MM.1S (cell line): ENCODE data around the gene UROS.

Source experiments
- DNase-seq: peaks from one replicate; pipeline ENCODE4 v3.0.0-alpha.2; 2015
- H2AFZ ChIP-seq: fragments of 300-600 bp; sonication (generic); 2 replicates; pipeline ENCODE4 v1.6.0; 2016; ENCODE audit warnings: antibody characterized with exemption, low read length
- H3F3A ChIP-seq: fragments of 300-600 bp; sonication (generic); 2 replicates; pipeline ENCODE4 v1.6.1; 2016; ENCODE audit warnings: mild to moderate bottlenecking, antibody characterized with exemption, low read length, moderate library complexity, mixed read lengths; ENCODE audit not compliant: insufficient read depth
- H3K27ac ChIP-seq: fragments of 300-600 bp; sonication (generic); 2 replicates; pipeline ENCODE4 v1.5.1; 2016; ENCODE audit warnings: mild to moderate bottlenecking, low read length
- H3K27me3 ChIP-seq: fragments of 300-600 bp; sonication (generic); replicated peaks from 2 replicates; pipeline ENCODE4 v1.6.0; 2016; ENCODE audit warnings: low read length; ENCODE audit not compliant: insufficient read depth
- H3K36me3 ChIP-seq: fragments of 300-600 bp; sonication (generic); replicated peaks from 2 replicates; pipeline ENCODE4 v1.6.1; 2016; ENCODE audit warnings: mild to moderate bottlenecking, low read length, mixed read lengths; ENCODE audit not compliant: insufficient read depth
- H3K4me1 ChIP-seq: fragments of 300-600 bp; sonication (generic); 2 replicates; pipeline ENCODE4 v1.6.1; 2016; ENCODE audit warnings: low read length, mixed read lengths
- H3K4me2 ChIP-seq: fragments of 300-600 bp; sonication (generic); 2 replicates; pipeline ENCODE4 v1.6.0; 2016; ENCODE audit warnings: low read depth, low read length
- H3K4me3 ChIP-seq: fragments of 300-600 bp; sonication (generic); 2 replicates; pipeline ENCODE4 v1.5.1; 2016; ENCODE audit warnings: low read length, mixed read lengths
- H3K79me2 ChIP-seq: fragments of 300-600 bp; sonication (generic); 2 replicates; pipeline ENCODE4 v1.6.1; 2016; ENCODE audit warnings: mixed run types, low read length, mixed read lengths
- H3K9ac ChIP-seq: fragments of 300-600 bp; sonication (generic); 2 replicates; pipeline ENCODE4 v1.6.1; 2016; ENCODE audit warnings: low read length, mixed read lengths
- H3K9me2 ChIP-seq: fragments of 300-600 bp; sonication (generic); replicated peaks from 2 replicates; pipeline ENCODE4 v1.6.1; 2016; ENCODE audit warnings: mild to moderate bottlenecking, low read length, mixed read lengths; ENCODE audit not compliant: insufficient read depth
- H3K9me3 ChIP-seq: fragments of 300-600 bp; sonication (generic); replicated peaks from 2 replicates; pipeline ENCODE4 v1.6.1; 2016; ENCODE audit warnings: mild to moderate bottlenecking, low read length, mixed read lengths; ENCODE audit not compliant: insufficient read depth
- H4K20me1 ChIP-seq: fragments of 300-600 bp; sonication (generic); 2 replicates; pipeline ENCODE4 v1.6.1; 2016; ENCODE audit warnings: mild to moderate bottlenecking, low read length, moderate library complexity, mixed read lengths; ENCODE audit not compliant: insufficient read depth
- EZH2 ChIP-seq: fragments of 300-600 bp; sonication (generic); optimal IDR thresholded peaks from 2 replicates; pipeline ENCODE3; 2017; ENCODE audit warnings: low read depth, mild to moderate bottlenecking, antibody characterized with exemption, low read length, mixed read lengths
- EZH2phosphoT487 ChIP-seq: fragments of 300-600 bp; sonication (generic); IDR thresholded peaks from 2 replicates; pipeline ENCODE4 v1.6.1; 2018; ENCODE audit warnings: antibody characterized with exemption, low read length
- TF ChIP-seq, protein P1 (sequence below): fragments of 300-600 bp; sonication (generic); IDR thresholded peaks from 2 replicates; pipeline ENCODE4 v1.5.1; 2016; ENCODE audit warnings: antibody characterized with exemption, low read length, mixed read lengths

Gene UROS

DNA sequence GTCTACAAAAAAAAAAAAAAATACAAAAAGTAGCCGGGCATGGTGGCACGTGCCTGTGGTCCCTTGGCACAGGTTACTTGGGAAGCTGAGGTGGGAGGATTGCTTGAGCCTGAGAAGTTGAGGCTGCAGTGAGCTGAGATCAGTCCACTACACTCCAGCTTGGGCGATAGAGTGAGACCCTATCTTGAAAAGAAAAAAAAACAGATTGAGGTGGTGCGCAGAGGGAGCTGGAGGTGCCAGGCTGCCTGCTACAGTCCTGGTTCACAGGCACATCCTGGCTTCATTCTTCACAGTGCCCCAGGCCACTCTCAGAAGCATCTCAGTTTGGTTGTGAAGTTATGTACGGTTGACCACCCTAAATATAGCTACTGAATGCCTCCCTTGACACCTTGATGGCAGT, 52.2 kb downstream of the UROS start:
- Histone ChIP-seq H3K79me2 (no peaks in the 10 kb centered on the region), H3F3A (no peaks in the 10 kb centered on the region; the same call in 1 of the 2 replicates), H3K27me3 (no peaks in the 10 kb centered on the region), H3K9me2 (no peaks in the 10 kb centered on the region), H3K4me3 (no peak overlapping the region), H3K9ac (no peak overlapping the region), H3K4me2 (no peak overlapping the region), H2AFZ (no peak overlapping the region), H3K9me3 (no peaks in the 10 kb centered on the region), H3K36me3 (0 out of 2 replicates have a peak, but pooled peaks cover 2% of the 10 kb centered on the region), H3K4me1 (no peaks in the 10 kb centered on the region), H3K27ac (no peak overlapping the region), H4K20me1 (no peaks in the 10 kb centered on the region)
- TF ChIP-seq EZH2, result no peak
- TF ChIP-seq, protein P1, sequence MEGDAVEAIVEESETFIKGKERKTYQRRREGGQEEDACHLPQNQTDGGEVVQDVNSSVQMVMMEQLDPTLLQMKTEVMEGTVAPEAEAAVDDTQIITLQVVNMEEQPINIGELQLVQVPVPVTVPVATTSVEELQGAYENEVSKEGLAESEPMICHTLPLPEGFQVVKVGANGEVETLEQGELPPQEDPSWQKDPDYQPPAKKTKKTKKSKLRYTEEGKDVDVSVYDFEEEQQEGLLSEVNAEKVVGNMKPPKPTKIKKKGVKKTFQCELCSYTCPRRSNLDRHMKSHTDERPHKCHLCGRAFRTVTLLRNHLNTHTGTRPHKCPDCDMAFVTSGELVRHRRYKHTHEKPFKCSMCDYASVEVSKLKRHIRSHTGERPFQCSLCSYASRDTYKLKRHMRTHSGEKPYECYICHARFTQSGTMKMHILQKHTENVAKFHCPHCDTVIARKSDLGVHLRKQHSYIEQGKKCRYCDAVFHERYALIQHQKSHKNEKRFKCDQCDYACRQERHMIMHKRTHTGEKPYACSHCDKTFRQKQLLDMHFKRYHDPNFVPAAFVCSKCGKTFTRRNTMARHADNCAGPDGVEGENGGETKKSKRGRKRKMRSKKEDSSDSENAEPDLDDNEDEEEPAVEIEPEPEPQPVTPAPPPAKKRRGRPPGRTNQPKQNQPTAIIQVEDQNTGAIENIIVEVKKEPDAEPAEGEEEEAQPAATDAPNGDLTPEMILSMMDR, result no peak
- TF ChIP-seq EZH2phosphoT487, result no peak
- no peak for DNase-seq

DNA sequence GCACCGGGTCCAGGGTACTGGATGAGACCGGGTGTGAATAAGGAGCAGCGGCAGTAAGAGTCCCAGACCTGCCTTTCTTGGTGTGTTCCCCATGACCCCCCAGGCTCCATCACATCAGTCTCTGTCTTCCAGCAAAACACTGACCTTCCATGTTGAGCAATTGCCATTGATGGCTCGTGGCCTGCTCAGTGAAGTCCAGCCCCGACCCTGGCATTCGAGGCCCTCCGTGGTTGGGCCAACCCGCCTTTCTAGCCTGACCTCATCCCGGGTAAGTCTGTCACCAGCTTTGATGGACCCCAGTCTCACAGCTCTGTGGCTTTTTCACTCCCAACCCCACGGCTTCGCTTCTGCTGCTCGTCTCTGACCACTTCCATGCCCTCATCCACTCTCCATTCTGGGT, 53.9 kb downstream of the UROS start:
- H3K27ac ChIP-seq, result no peak overlapping the region

DNA sequence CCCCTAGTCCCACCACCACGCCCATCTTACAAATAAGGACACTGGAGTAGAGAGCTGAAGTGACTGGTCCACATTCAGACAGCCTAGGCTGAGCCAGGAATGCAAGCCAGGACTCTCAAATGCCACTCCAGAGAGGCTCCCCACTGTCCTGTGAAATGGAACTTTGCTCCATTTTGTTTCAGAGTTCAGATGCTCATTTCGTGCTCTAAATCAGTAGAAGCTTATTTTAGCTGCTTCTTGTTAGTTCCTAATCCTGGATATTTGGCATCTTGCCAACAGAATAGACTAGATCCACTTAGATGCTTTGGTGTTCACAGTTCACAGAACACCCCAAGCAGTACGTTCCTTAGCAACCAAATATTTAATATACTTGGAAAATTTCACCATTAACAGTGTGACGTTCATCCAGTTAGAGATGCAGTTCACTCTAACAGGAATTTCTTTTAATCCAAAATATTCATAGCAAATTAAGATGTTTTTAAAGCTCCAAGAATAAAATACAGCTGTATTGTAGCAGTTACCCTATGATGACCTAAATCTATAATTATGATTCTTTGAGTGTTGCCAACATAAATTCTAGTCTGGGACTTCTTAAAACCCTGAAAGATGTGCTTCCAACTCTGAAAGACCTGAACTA, 54.7 kb downstream of the UROS start:
- no peaks in the 10 kb centered on the region for H3K9me3 ChIP-seq
- H3K4me3 ChIP-seq, result no peak overlapping the region
- H3K9me2 ChIP-seq, result no peaks in the 10 kb centered on the region
- H4K20me1 ChIP-seq, result no peaks in the 10 kb centered on the region
- no peak overlapping the region for H3K4me2 ChIP-seq
- H3K4me1 ChIP-seq, result no peaks in the 10 kb centered on the region
- H3K27me3 ChIP-seq, result no peaks in the 10 kb centered on the region
- 0 out of 2 replicates have a peak, but pooled peaks cover 7% of the 10 kb centered on the region for H3K36me3 ChIP-seq
- no peak for DNase-seq
- H3K27ac ChIP-seq, result no peak overlapping the region
- H3K9ac ChIP-seq, result no peak overlapping the region
- H2AFZ ChIP-seq, result no peak overlapping the region
- H3K79me2 ChIP-seq, result no peaks in the 10 kb centered on the region
- no peaks in the 10 kb centered on the region; the same call in 1 of the 2 replicates for H3F3A ChIP-seq
- no peak for TF ChIP-seq EZH2phosphoT487
- TF ChIP-seq, protein P1, result no peak
- TF ChIP-seq EZH2, result no peak

More for the DNA sequence above, 53.9 kb downstream of the UROS start:
- no peaks in the 10 kb centered on the region for H3K4me1 ChIP-seq
- H3K9ac ChIP-seq, result no peak overlapping the region
- no peak overlapping the region for H2AFZ ChIP-seq
- H3K36me3 ChIP-seq, result 0 out of 2 replicates have a peak, but pooled peaks cover 5% of the 10 kb centered on the region
- no peaks in the 10 kb centered on the region for H3K79me2 ChIP-seq
- TF ChIP-seq, protein P1, result no peak
- no peak for TF ChIP-seq EZH2
- no peak for TF ChIP-seq EZH2phosphoT487
- no peak for DNase-seq
- no peaks in the 10 kb centered on the region for H4K20me1 ChIP-seq
- H3K27me3 ChIP-seq, result no peaks in the 10 kb centered on the region
- H3K4me2 ChIP-seq, result no peak overlapping the region
- no peak overlapping the region for H3K4me3 ChIP-seq
- no peaks in the 10 kb centered on the region for H3K9me3 ChIP-seq
- H3F3A ChIP-seq, result no peaks in the 10 kb centered on the region; the same call in 1 of the 2 replicates
- H3K9me2 ChIP-seq, result no peaks in the 10 kb centered on the region
